Measurements from ENCODE around the gene CD151. TPM values are rescaled to one million over a fixed set of nuclear protein-coding genes. Genes with fewer than 3 reads are reported as not detected.
A peak's percentile ranks its signal among the peaks of the same experiment; 100 is the strongest.

Gene CD151
- total and polyA plus RNA-seq, 4 experiments from 2014 or later, result 9.7 to 24.8 (median 22.1) TPM

DNA sequence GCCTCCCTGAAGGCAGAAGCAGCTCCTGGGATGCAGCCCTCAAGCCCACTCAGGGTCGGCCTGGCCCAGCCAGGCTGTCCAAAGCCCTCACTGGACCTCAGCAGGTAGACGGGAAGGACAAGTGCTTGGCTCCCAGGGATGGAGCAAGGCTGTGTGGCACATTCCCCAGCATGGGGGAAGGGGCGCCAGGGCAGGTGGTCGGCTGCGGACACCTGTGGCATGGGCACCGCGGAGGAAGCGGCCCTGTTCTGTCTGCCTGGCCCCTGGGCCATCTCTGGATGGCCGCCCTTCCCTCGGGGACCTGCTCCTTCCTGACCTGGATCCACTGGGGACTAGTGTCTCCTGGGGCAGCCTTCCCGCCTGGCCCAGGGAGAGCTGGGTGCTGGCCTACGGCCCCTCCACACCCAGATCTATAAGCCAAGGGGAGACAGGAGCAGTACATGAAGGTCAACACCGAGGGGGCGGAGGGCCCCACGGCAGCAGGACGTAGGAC, 51.9 kb downstream of the CD151 start:
- H3K36me3 ChIP-seq (ENCODE audit: insufficient read depth, low read length), result peaks cover 3% of the 10 kb centered on the region
- POLR2A ChIA-PET (ENCODE audit: partially characterized antibody), result no interaction called here
- Mint-ChIP-seq H3K4me3 (no peak overlapping the region), H3K36me3 (peaks cover 13 to 25% of the 10 kb centered on the region in 2 donors), H3K4me1 (no peaks in the 10 kb centered on the region), H3K9me3 (no peaks in the 10 kb centered on the region), H3K27ac (no peak overlapping the region), H3K27me3 (no peaks in the 10 kb centered on the region)
- no peak overlapping the region for H3K4me3 ChIP-seq (ENCODE audit: low read length in 2 of 2)
- no peaks in the 10 kb centered on the region for H3K27me3 ChIP-seq (ENCODE audit: insufficient read depth, low read length)
- CTCF ChIA-PET (ENCODE audit: partially characterized antibody), result no interaction called here
- H3K27ac ChIP-seq (ENCODE audit: low read depth, low read length), result no peak overlapping the region
- H3K9me3 ChIP-seq (ENCODE audit: control insufficient read depth in 1 of 2, low read length in 2 of 2), result no peaks in the 10 kb centered on the region
- peak in 1 of 5 donors; percentile 15 for DNase-seq
- no peaks in the 10 kb centered on the region for H3K4me1 ChIP-seq (ENCODE audit: insufficient read depth, low read length)
- intact Hi-C loops (cut with micrococcal nuclease), result no loop called here

DNA sequence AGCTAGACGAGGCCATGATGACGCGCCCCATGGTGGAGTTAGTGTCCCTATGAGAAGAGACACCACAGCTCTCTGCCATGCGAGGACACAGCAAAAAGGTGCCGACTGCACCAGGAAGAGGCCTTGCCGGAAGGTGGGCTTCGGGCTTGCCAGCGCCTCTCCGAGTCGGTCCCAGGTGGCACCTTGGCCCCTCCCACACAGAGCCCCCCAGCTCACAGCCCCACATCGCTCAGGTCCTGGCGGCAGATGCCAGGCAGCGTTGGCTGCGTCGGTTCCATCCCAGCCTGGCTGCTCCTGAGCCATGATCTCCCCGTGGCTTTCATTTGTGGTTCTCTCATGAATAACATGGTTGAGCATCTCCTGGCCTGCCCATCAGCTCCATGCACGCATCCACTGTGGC, 53.8 kb downstream of the CD151 start:
- Histone ChIP-seq H3K27ac (ENCODE audit: low read depth, low read length) (no peak overlapping the region), H3K4me3 (ENCODE audit: low read length in 2 of 2) (no peak overlapping the region), H3K36me3 (ENCODE audit: insufficient read depth, low read length) (peaks cover 3% of the 10 kb centered on the region), H3K4me1 (ENCODE audit: insufficient read depth, low read length) (no peaks in the 10 kb centered on the region), H3K27me3 (ENCODE audit: insufficient read depth, low read length) (no peaks in the 10 kb centered on the region), H3K9me3 (ENCODE audit: control insufficient read depth in 1 of 2, low read length in 2 of 2) (no peaks in the 10 kb centered on the region)
- Mint-ChIP-seq H3K4me3 (no peak overlapping the region), H3K4me1 (peaks cover 0 to 3% (median 0%) of the 10 kb centered on the region in 4 donors), H3K27me3 (no peaks in the 10 kb centered on the region), H3K27ac (no peak overlapping the region), H3K9me3 (no peaks in the 10 kb centered on the region), H3K36me3 (peaks cover 13 to 20% of the 10 kb centered on the region in 2 donors)
- CTCF ChIA-PET (ENCODE audit: partially characterized antibody), result interaction anchor here (0.7 kb wide), 1 partner anchor 88 kb away, joined by 3 read pairs; no protein-coding TSS in a partner anchor
- intact Hi-C loops (cut with micrococcal nuclease), result no loop called here
- POLR2A ChIA-PET (ENCODE audit: partially characterized antibody), result no interaction called here
- peak in 1 of 5 donors; percentile 7 for DNase-seq

DNA sequence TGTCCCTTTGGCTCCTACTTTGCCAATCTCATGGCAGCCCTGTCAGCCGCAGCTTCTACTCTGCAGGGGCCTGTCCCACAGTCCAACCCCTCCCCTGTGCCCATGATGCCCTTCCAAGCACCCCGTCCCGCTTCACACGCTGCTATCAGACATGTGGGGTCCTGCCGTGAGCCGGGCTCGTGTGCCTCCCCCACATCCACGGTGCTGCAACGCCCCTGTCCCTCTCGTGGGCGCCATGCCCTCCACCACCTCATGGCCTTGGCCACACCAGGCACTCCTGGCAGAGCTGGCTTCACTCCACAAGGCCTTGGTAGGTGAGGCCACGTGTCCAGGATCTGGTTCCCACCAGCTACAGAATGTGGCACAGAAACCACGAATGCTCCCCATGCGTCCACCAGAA, 54.8 kb downstream of the CD151 start:
- Histone ChIP-seq H3K36me3 (ENCODE audit: insufficient read depth, low read length) (peaks cover 3% of the 10 kb centered on the region), H3K9me3 (ENCODE audit: control insufficient read depth in 1 of 2, low read length in 2 of 2) (no peaks in the 10 kb centered on the region), H3K4me1 (ENCODE audit: insufficient read depth, low read length) (no peaks in the 10 kb centered on the region), H3K27ac (ENCODE audit: low read depth, low read length) (no peak overlapping the region), H3K27me3 (ENCODE audit: insufficient read depth, low read length) (no peaks in the 10 kb centered on the region), H3K4me3 (ENCODE audit: low read length in 2 of 2) (no peak overlapping the region)
- no peaks in the 10 kb centered on the region for H3K9me3 Mint-ChIP-seq
- DNase-seq, result peak in 1 of 5 donors; percentile 25
- no peaks in the 10 kb centered on the region for H3K27me3 Mint-ChIP-seq
- peaks cover 7 to 15% of the 10 kb centered on the region in 2 donors for H3K36me3 Mint-ChIP-seq
- ChIA-PET CTCF (ENCODE audit: partially characterized antibody) (no interaction called here), POLR2A (ENCODE audit: partially characterized antibody) (no interaction called here)
- H3K27ac Mint-ChIP-seq, result no peak overlapping the region
- intact Hi-C loops (cut with micrococcal nuclease), result no loop called here
- no peak overlapping the region for H3K4me3 Mint-ChIP-seq
- peaks cover 0 to 3% (median under 1%) of the 10 kb centered on the region in 4 donors for H3K4me1 Mint-ChIP-seq

Other genes starting within 250 kb of the CD151 start
- gene IRF7, start 217.0 kb upstream of the CD151 start, total RNA-seq, result 10 to 100 TPM; 67.6 to 76.6 TPM
- gene IRF7, start 217.0 kb upstream of the CD151 start, polyA plus RNA-seq, result 10 to 100 TPM; 20.8 to 37.4 TPM
- not detected for gene CDHR5, start 208.0 kb upstream of the CD151 start, total RNA-seq
- not detected for gene CDHR5, start 208.0 kb upstream of the CD151 start, polyA plus RNA-seq
- gene SCT, start 205.8 kb upstream of the CD151 start, total RNA-seq, result not detected
- gene SCT, start 205.8 kb upstream of the CD151 start, polyA plus RNA-seq, result not detected
- 1 to 10 TPM in 1 of 2 experiments, under 1 TPM in 1; 0.64 to 1.0 TPM for gene DRD4, start 195.7 kb upstream of the CD151 start, total RNA-seq
- not detected for gene DRD4, start 195.7 kb upstream of the CD151 start, polyA plus RNA-seq
- gene DEAF1, start 137.7 kb upstream of the CD151 start, total RNA-seq, result 10 to 100 TPM; 41.3 to 44.3 TPM
- 10 to 100 TPM; 34.5 to 50.8 TPM for gene DEAF1, start 137.7 kb upstream of the CD151 start, polyA plus RNA-seq
- 10 to 100 TPM; 44.7 to 47.3 TPM for gene TMEM80, start 137.1 kb upstream of the CD151 start, total RNA-seq
- 10 to 100 TPM; 27.0 to 32.6 TPM for gene TMEM80, start 137.1 kb upstream of the CD151 start, polyA plus RNA-seq
- 10 to 100 TPM; 17.4 to 17.8 TPM for gene EPS8L2, start 126.7 kb upstream of the CD151 start, total RNA-seq
- 10 to 100 TPM; 15.4 to 19.5 TPM for gene EPS8L2, start 126.7 kb upstream of the CD151 start, polyA plus RNA-seq
- 10 to 100 TPM; 80.4 to 90.5 TPM for gene TALDO1, start 85.5 kb upstream of the CD151 start, total RNA-seq
- gene TALDO1, start 85.5 kb upstream of the CD151 start, polyA plus RNA-seq, result 100 to 1,000 TPM; 174 to 244 TPM
- 10 to 100 TPM; 51.5 to 64.9 TPM for gene GATD1, start 55.5 kb upstream of the CD151 start, total RNA-seq
- gene GATD1, start 55.5 kb upstream of the CD151 start, polyA plus RNA-seq, result 10 to 100 TPM in 1 of 2 donors, 1 to 10 TPM in 1; 4.3 to 15.0 TPM
- under 1 TPM in 1 of 2 experiments, not detected in 1; 0.19 TPM for gene CEND1, start 42.9 kb upstream of the CD151 start, total RNA-seq
- gene CEND1, start 42.9 kb upstream of the CD151 start, polyA plus RNA-seq, result not detected
- 10 to 100 TPM; 24.0 to 24.1 TPM for gene SLC25A22, start 34.7 kb upstream of the CD151 start, total RNA-seq
- gene SLC25A22, start 34.7 kb upstream of the CD151 start, polyA plus RNA-seq, result 10 to 100 TPM in 1 of 2 donors, 1 to 10 TPM in 1; 9.4 to 13.5 TPM
- gene PIDD1, start 27.7 kb upstream of the CD151 start, total RNA-seq, result 10 to 100 TPM; 32.5 to 34.8 TPM
- gene PIDD1, start 27.7 kb upstream of the CD151 start, polyA plus RNA-seq, result 1 to 10 TPM; 7.0 to 7.8 TPM
- gene RPLP2, start 23.0 kb upstream of the CD151 start, total RNA-seq, result 1,000 to 10,000 TPM; 4,870 to 5,155 TPM
- gene RPLP2, start 23.0 kb upstream of the CD151 start, polyA plus RNA-seq, result 1,000 to 10,000 TPM; 1,822 to 3,757 TPM
- gene PNPLA2, start 14.0 kb upstream of the CD151 start, total RNA-seq, result 100 to 1,000 TPM; 200 to 201 TPM
- gene PNPLA2, start 14.0 kb upstream of the CD151 start, polyA plus RNA-seq, result 10 to 100 TPM; 12.2 to 35.2 TPM
- gene CRACR2B, start 5.0 kb upstream of the CD151 start, total RNA-seq, result under 1 TPM in 1 of 2 experiments, not detected in 1; 0.55 TPM
- not detected for gene CRACR2B, start 5.0 kb upstream of the CD151 start, polyA plus RNA-seq
- 10 to 100 TPM; 55.8 to 56.2 TPM for gene POLR2L, start 9.6 kb downstream of the CD151 start, total RNA-seq
- gene POLR2L, start 9.6 kb downstream of the CD151 start, polyA plus RNA-seq, result 100 to 1,000 TPM in 1 of 2 donors, 10 to 100 TPM in 1; 83.7 to 108 TPM
- gene TSPAN4, start 9.9 kb downstream of the CD151 start, total RNA-seq, result 1 to 10 TPM; 5.3 to 5.8 TPM
- 1 to 10 TPM; 1.8 to 3.5 TPM for gene TSPAN4, start 9.9 kb downstream of the CD151 start, polyA plus RNA-seq
- gene CHID1, start 77.9 kb downstream of the CD151 start, total RNA-seq, result 10 to 100 TPM; 52.1 to 59.2 TPM
- 10 to 100 TPM; 46.9 to 82.3 TPM for gene CHID1, start 77.9 kb downstream of the CD151 start, polyA plus RNA-seq
- gene AP2A2, start 92.9 kb downstream of the CD151 start, total RNA-seq, result 10 to 100 TPM; 81.7 to 87.4 TPM
- 10 to 100 TPM in 1 of 2 donors, 1 to 10 TPM in 1; 5.1 to 14.1 TPM for gene AP2A2, start 92.9 kb downstream of the CD151 start, polyA plus RNA-seq
- not detected for gene MUC6, start 203.8 kb downstream of the CD151 start, total RNA-seq
- gene MUC6, start 203.8 kb downstream of the CD151 start, polyA plus RNA-seq, result under 1 TPM in 1 of 2 donors, not detected in 1; 0.13 TPM
- not detected for gene MUC2, start 241.9 kb downstream of the CD151 start, total RNA-seq
- gene MUC2, start 241.9 kb downstream of the CD151 start, polyA plus RNA-seq, result not detected